ENCODE results near the gene GGA1.
A peak's percentile ranks its signal among the peaks of the same experiment; 100 is the strongest.

Gene GGA1

GRCh38 chr22:37608477-37609239 is at the start of gene GGA1:
Gene GGA1, plus strand, starts transcription at chr22:37608834. Its CDS starts 27 bp downstream, at chr22:37608861.
- peak; percentile 97 for DNase-seq (ENCODE audit: low spot score)

DNA sequence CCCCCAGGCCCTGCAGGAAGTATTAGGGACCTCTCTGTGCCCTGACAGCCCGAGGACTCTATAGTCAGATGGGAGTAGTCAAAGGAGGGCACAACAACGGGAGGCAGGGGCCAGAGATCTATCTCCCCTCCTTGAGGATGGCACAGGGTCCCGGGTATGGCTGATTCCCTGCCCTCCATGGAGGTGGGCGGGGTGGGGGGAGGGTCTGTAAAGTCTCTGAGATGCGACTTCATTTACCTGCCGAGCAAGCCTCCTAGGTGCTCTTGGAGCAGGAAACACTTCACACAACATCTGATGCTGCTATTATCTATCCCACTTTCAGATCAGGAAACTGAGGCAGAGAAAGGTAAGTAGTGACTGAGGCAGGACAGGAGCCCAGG is 49.1 kb upstream of the GGA1 start:
- DNase-seq (ENCODE audit: low spot score): no peak

DNA sequence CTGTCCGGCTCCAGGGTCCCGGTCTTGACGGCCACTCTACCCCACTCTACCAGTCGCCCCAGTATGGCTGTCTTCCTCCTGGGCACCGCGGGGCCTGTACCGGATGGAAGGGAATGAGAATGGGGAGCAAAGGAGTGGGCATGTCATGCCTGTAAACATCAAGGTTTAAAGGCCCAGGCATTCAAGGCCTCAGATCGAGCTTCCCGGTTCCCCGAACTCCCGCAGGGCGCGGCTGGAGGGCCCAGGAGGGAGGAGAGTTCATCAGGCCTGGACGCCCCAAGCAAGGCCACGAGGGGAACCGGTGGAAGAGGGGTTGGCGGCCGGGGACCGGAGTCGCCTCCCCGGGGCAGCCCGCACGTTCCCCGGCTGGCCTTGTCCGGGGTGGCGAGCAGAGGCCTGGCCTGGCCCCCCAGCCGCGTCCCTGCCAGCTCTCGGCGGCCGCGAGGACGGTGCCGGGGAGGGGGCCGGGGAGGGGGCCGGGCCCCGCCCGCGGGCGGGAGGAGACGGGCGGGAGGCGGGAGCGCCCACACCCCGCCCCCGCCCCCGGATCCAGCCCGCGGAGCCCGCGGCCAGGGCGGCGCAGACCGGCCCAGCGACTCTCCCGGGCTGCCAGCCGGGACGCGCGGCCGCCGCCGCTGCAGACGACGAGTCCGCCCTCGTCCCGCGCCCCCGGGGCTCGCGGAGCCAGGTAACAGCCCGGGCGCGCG is 48.6 kb upstream of the GGA1 start, which contains the start of gene CDC42EP1:
TSS of gene CDC42EP1 (plus strand) at position 580 of the 707 bp plus-strand sequence. CDS start 5,870 bp downstream, outside the sequence.
- DNase-seq (ENCODE audit: low spot score): no peak

DNA sequence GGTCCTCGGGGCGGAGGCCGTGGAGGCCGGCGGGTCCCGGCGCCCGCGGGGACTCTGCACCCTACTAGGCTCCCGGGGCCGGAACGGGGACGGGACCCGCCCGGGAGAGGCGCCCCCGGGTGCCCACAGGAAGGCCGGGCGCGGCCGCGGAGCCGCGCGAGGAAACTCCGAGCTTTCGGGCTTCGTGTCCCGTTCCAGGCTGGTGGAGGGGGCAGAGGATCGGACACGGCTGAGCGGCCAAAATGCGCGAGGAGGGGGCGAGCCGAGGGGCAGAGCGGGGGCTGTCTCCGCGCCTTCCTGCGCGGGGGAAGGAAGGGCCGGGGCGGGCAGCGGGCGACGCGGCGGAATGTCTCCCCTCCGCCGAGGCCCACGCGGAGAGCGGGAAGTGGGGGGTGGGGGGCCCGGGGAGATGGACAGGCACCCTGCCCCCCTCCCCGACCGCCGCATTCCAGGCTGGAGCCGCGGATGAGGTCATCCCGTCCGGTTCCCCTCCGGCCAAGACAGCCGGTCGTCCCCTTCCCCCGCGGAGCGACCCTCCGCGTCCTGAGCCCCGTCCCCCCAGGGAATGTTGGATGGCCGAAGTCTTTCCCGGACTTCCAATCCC is 47.9 kb upstream of the GGA1 start:
- no peak for DNase-seq (ENCODE audit: low spot score)

- peak; percentile 82 for DNase-seq (ENCODE audit: low spot score)
These were observed 47.2 kb upstream of the GGA1 start for GRCh38 chr22:37561212-37562048.

DNA sequence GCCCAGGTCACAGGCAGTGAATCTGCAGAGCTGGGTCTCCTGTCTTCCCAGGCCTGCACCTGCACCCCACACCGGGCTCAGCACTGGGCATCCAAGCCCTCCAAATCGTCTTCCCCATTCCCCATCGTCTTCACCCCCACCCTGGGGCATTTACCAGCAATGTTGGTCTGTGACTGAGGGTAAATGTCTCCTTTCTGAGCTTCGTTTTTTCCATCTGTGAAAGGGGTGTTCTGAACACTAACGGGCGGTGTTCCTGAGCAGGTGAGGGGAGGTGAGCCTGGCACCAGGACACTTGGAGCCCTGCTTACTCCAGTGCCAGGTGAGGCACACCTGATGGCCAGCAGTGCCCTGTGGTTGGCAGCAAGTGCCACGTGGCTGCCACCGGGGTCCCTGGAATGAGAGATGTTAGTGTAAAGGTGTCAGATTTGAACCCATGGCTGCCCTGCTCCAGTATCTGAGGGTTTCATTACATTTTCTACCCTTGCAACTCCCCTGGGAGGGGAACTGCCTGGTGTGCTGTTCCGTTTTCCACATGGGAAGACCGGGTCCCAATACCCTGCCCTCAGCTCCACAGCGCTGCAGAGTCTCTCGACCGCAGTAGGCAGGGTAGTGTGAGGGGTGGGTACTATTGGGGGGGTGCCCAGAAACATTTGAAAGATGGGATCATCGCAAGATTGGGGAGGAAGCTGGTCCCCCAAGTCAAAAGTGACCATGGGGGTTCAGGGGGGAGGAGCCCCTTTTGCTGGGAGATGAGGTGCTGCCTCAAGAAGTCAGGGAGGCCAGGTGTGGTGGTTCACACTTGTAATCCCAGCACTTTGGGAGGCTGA is 46.4 kb upstream of the GGA1 start:
- no peak for DNase-seq (ENCODE audit: low spot score)

DNA sequence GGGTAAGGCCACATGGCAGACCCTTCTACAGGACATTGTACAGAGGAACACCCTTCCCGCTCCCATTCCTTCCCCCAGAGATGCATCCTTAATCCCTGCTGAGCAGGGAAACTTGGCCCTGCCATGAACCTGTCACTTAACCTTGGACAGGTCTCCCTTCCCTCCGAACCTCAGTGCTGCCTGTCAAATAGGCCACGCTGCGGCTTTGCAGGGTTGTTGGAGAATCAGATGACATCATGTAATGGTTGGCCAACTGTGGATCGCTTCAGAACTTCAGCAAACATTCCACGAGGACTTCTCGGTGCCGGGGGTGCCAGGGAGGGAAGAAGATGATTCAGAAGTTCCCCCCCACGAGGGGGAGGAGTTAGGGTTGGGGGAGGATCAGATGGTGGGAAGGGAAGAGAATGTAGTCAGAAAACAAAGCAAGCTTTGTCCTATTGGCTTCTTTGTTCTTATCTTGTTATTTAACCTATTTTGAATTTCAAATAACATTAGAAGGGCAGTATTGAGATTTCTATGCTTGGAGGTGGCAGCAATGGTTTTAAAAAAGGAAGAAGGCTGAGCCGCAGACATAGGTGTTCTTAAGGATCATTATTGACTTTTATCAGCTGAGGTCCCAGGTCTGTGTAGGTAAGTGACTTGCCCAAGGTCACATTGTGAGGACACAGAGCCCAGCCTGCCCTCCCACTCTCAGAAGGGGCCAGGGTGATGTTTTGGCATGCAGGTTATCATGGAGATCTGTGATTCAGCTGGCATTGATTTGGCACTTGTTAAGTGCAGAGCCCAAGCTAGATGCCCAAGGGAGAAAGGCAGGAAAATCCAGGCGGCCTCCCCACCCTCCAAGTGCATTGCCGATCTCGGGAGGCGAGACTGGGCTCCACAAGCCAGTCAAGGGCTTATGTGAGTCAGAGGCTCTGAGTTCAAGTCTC is 45.2 kb upstream of the GGA1 start:
- no peak for DNase-seq (ENCODE audit: low spot score)

DNA sequence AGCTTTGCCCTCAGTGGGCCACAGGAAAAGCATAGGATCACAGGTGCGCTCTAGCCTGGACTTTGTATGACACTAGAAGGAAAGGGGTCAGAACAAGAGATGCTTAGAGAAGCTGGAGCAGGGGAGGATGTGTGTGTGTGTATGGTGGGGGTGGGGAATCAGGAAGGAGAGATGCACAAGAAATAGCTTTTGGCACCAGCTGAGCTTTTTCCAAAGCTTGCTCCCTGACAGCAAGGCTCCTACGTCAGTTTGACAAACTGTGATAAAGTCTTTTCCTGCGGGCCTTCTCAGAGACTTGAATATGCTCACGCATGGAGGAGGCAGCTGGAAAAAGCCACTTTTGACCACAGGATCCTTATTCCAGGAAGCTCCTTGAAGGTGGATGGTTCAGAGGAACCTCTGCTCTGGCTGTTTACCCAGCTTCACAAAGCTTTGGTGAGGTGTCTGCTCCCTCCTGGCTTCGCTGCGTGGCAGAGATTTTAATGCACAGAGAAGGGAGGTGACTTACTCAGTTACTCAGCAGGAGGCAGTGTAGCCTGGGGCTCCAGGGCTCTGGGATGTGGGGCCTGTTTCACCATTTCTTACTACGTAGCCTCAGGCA is 44.4 kb upstream of the GGA1 start:
- DNase-seq (ENCODE audit: low spot score): no peak

GRCh38 chr22:37565830-37566229 is 42.8 kb upstream of the GGA1 start:
- DNase-seq (ENCODE audit: low spot score): no peak

DNA sequence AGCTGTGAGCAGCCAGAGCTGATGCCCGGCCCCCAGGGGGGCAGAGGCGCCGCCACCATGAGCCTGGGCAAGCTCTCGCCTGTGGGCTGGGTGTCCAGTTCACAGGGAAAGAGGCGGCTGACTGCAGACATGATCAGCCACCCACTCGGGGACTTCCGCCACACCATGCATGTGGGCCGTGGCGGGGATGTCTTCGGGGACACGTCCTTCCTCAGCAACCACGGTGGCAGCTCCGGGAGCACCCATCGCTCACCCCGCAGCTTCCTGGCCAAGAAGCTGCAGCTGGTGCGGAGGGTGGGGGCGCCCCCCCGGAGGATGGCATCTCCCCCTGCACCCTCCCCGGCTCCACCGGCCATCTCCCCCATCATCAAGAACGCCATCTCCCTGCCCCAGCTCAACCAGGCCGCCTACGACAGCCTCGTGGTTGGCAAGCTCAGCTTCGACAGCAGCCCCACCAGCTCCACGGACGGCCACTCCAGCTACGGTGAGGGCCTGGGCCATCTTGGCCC is 42.3 kb upstream of the GGA1 start:
- DNase-seq (ENCODE audit: low spot score): peak; percentile 16

- peak; percentile 97 for DNase-seq (ENCODE audit: low spot score)
These were observed 41.5 kb upstream of the GGA1 start for GRCh38 chr22:37566903-37567798.

- no peak for DNase-seq (ENCODE audit: low spot score)
These were observed 40.6 kb upstream of the GGA1 start for GRCh38 chr22:37568012-37568411.

DNA sequence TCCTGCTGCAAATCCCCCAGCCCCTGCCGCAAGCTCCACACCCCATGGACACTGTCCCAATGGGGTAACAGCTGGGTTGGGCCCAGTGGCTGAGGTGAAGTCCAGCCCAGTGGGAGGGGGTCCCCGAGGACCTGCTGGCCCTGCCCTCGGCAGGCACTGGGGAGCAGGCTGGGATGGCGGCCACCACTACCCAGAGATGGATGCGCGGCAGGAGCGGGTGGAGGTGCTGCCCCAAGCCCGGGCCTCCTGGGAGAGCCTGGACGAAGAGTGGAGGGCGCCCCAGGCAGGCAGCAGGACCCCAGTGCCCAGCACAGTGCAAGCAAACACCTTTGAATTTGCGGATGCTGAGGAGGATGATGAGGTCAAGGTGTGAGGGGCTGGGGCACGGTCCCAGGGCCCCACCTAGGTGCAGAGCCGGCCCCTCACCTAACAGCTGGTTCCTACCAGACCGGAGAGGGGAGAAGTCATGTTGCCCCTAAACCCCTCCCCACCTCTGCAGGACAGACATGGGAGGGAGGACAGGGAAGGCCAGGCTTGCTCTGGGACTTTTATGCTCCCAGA is 40.1 kb upstream of the GGA1 start:
- no peak for DNase-seq (ENCODE audit: low spot score)

DNA sequence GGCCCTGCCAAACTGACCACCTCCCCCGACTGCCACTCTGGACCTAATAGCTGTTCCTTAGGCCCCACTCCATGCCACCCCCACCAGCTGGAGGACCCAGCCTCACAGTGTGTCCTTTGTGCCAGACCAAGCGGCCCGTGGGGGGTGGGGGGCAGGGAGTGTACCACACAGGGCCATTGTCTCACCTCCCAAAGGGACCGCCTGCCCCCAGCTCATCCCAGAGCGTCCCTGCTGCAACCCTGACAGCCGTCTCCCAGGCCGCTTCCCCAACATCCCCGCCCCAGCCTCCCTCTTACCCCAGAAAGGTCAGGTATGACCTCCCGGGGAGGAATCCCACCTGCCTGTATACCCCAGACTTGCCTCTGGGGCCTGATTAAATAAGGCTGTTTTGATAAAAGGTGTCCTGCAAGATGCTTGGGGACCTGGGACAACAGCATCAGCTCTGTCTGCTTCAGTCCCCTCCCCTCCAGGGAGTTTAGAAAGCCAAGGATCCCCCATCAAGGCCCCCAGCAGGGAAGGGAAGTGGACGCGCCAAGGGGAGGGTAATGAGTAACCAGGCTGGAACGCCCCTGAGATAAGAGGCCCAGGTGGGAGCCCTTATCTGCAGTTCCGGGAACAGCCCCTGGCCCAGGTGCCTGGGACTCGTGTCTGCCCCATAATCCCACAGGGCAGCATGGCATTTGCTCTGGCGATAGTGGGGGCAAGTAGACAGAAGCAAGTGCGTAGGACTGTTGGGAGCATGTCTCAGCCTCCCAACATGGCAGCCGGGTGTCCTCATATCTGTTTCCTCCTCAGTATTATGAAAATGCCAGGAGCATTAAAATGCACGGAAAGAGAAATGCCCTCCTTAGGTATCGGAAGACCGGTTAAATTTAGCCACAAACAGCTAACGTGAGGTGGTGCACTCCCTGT is 39.4 kb upstream of the GGA1 start:
- DNase-seq (ENCODE audit: low spot score): no peak

- no peak for DNase-seq (ENCODE audit: low spot score)
These were observed 38.5 kb upstream of the GGA1 start for GRCh38 chr22:37569921-37570660.

- no peak for DNase-seq (ENCODE audit: low spot score)
These were observed 38.0 kb upstream of the GGA1 start for GRCh38 chr22:37570661-37570976.
